GOT3 (cell line): Measurements from ENCODE around the gene TRPM2.

Experiments
- DNase-seq: peaks from one replicate; lab custom pipeline; 2025; ENCODE audit warnings: mixed read lengths; lab: John Stamatoyannopoulos, UW

TRPM2 gene

DNA sequence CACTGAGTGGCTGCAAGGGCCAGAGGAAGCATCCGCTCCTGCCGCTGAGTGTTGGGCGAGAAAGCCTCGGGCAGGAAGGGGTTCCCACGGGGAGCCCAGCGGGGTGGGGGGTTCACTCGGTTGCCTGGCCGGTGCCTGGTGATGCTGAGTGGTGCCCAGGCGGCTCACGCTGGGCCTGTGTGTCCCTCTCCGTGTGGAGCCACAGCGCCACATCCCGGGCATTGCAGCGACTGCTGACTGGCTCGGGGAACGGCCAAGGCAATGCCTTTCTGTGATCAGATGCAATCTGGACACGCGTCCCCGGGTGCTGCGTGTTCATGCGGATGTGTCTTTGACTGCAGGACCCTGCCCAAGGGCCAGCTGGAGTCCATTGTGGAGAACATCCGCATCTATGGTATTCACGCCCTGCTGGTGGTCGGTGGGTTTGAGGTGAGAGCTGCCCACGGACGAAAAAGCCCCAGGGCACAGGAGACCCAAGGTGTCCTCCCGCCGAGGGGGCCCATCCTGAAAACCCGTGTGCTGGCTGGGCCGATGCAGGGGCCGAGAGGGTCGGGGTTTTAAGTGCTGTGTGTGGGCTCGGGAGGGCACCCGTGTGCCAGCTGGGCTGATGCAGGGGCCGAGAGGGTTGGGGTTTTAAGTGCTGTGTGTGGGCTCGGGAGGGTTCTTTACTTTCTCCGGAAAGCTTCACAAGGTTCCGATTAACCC, 30.6 kb upstream of the TRPM2 start:
- no peak for DNase-seq

DNA sequence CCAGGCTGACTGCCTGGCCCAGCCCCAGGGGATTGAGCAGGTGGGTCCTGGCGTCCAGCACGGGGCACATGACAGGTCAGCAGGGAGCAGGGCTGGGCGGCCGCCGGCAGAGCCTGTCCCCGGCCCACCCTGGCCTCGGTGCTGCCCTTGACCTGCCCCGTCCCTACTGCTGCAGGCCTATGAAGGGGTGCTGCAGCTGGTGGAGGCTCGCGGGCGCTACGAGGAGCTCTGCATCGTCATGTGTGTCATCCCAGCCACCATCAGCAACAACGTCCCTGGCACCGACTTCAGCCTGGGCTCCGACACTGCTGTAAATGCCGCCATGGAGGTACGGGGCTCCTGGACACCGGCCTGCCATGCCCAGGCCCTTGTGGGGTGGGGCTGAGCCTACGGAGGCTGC, 29.8 kb upstream of the TRPM2 start:
- DNase-seq, result no peak

DNA sequence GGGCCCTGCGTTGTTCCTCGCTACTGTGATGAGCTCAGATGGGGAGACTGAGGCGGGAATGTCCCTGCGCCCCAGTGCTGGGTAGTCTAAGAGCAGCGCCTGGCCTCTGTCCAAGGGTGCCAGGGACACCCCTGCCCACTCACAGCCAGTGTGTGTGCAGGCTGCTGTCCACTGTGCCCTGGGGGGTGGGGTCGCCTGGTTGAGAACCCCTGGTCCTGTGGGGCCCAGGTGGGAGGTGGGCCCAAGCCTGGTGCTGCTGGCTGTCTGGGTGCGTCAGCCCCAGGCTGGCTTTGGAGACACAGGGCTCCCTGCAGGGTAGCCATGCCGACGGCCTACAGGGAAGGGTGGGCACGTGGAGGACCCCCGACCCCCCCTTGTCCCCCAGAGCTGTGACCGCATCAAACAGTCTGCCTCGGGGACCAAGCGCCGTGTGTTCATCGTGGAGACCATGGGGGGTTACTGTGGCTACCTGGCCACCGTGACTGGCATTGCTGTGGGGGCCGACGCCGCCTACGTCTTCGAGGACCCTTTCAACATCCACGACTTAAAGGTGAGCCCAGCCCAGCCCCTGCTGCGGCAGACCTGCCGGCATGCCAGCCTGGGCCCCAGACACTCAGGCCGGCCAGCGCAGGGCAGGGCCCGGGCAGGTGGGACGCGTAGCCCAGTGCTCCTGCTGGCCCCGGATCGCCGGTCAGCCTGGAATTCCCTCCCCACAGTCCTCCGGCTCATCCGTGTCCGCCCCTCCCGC, 29.1 kb upstream of the TRPM2 start:
- DNase-seq, result no peak

DNA sequence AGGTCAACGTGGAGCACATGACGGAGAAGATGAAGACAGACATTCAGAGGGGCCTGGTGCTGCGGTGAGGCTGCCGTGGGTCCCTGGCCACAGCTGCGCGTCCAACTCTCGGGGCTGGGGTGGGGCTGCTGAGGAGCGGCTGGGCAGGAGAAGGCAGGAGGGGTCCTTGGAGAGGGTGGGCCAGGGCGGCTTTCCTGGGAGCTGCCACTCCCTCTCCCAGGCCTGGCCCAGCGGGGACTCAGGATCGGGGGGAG, 28.6 kb upstream of the TRPM2 start:
- DNase-seq, result no peak

DNA sequence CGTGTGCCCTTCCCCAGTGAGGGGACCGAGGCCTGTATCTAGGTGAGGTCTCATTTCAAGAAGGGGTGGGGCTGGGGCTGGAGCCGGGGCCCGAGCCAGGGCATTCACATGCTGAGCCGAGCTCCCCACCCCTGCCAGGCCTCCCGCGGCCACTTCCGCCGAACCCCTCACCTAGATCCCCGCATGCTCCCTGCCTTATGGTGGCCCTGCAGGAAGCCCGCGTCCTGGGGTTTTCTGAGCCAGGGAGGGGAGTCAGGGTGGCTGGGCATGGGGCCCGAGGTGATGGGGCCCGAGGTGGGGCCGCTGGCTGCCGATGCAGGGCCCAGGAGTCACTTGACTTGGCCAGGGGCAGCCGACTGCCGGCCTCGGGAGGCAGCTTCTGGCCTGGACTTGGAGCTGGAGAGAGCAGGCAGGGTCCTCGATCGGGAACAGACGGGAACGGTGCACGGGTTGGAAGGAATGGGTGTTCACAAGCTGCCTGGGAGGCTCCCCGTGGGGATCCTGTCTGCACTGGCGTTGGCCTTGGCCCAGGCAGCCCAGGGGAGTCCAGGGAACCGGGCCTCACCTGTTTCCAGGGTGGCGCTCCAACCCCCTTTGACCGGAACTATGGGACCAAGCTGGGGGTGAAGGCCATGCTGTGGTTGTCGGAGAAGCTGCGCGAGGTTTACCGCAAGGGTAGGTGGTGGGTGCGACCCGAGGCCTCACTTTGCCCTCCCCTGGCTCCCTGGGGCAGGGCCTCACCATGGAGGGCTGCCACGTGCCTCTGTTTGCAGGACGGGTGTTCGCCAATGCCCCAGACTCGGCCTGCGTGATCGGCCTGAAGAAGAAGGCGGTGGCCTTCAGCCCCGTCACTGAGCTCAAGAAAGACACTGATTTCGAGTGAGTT, 27.8 kb upstream of the TRPM2 start:
- no peak for DNase-seq

DNA sequence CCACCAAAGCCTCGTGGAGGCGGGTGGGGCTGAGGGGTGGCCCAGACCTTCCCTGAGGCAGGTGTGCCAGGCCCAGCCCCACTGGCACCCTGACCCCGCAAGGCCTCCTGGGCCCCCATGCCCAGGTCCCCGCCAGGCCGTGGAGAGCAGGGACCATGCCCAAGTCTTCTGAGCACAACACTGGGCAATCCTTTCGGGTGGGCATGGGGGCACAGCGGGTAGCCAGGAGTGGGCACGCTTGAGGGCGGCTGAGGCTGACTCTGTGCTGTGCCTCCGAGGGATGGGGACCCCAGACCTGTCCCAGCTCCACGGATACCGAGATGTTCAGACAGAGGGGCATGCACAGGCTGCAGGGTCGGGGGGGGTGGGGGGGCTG, 27.2 kb upstream of the TRPM2 start:
- no peak for DNase-seq

DNA sequence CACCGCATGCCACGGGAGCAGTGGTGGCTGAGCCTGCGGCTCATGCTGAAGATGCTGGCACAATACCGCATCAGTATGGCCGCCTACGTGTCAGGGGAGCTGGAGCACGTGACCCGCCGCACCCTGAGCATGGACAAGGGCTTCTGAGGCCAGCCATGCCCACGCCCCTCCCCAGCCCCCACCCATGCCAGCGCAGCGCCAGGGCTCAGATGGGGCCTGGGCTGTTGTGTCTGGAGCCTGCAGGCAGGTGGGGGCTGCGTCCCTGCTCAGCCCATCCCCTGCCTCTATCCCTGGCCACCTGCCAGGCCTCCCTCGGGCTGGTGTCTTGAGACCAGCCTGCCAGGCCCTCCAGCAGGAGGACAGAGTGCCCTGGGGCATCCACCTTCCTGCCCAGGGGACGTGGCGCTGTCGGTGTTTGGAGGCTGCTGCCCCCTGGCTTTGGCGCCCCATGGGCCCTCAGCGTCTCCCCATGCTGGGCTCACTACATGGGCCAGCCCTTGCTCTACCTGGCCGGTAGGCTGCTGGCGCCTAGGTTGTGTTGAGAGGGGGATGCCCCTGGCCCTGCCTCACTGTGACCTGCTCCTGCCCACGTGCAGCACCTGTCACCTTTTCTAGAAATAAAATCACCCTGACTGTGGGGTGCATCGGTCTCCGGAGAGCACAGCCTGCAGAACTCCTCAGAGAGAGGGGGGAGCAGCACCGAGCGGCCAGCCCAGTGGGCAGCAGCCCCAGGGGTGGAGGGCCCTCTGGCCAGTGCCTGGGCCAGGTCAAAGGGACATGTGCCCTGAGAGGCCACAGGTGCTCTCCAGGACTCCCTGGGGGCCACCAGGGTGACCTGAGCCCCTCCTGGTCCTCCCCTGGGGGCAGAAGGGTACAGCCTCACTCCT, 26.5 kb upstream of the TRPM2 start:
- no peak for DNase-seq

DNA sequence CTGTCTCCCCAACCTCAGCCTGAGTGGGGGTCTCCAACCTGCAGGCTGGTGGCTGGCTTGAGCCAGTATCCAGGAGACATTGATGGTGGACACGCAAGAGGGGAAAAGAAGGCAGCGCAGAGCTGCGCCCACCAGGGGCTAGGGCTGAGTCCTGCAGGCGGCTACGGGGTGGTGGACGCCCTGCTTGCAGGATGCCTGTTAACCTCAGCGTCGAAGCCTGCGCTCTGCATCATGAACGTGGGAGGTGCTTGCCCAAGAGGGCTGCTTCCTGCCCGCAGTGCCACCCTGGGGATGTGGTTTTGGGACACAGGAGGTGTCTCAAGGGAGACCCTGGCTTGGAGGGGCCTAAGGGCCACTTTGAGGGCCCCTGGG, 25.8 kb upstream of the TRPM2 start:
- no peak for DNase-seq

DNA sequence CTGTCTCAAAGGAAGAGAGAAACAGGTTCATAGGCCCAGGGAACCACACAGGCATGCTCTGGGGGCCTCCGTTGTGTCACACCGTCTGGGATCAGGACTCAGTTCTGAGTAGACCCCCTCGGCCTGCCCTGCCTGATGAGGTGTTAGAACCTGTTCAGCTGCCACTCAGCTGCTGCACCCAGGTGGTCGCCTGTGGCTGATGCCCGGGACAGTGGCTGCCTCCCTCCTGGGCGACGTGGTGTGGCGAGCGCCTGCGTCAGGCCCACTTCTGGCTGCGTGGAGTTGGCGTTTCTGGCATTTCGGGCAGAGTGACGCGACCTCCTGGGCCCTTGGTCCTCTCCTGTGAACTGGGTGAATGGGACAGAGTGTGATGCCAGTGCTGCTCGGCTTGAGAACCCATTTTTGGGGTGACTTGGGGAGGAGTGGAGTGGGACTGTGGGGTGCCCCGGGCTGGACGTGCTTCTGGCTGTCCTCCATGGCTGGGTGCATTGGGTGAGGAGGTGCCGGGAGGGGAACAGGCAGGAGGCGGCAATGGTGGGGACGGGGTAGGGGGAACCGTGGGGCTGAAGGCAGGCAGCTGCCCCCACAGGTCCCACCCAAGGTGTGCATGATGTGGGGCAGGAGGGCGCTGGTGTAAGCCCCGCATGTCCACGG, 25.1 kb upstream of the TRPM2 start:
- DNase-seq, result no peak

DNA sequence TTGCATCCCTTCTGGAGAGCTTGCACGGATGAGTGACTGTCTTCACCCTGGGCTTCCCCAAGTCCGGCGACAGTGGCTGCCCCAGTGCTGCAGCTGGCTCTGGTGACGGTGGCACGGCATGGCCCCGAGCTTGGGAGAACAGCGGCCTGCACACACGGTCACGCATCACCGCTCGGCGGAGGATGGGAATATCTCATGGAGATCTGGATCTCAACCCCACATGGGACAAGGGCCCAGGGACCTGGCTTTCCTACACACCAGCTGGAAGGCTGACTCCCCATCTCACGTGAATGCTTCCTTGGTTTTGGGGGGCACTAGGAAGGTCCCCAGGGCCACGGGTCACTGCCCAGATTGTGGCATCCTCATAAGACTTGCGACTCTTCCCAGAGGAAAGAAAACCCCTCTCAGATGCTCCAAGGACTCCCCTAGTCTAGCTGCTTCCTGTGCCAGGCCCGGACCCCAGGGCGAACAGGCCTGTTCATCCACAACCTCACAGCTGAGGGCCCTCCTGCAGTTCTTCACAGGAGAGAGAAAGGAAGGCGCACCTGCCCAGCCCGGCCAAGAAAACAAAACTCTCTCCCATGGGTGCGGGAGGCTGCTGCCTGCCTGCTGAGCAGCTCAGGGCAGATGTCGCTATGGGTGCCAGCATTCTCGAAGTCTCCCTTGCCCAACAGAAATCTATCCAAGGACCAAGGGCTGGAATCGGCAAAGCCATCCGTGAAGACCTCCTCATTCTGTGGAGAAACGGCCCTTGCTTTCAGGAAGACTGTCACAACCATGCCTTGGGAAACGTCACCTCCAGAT, 24.1 kb upstream of the TRPM2 start:
- DNase-seq, result no peak

DNA sequence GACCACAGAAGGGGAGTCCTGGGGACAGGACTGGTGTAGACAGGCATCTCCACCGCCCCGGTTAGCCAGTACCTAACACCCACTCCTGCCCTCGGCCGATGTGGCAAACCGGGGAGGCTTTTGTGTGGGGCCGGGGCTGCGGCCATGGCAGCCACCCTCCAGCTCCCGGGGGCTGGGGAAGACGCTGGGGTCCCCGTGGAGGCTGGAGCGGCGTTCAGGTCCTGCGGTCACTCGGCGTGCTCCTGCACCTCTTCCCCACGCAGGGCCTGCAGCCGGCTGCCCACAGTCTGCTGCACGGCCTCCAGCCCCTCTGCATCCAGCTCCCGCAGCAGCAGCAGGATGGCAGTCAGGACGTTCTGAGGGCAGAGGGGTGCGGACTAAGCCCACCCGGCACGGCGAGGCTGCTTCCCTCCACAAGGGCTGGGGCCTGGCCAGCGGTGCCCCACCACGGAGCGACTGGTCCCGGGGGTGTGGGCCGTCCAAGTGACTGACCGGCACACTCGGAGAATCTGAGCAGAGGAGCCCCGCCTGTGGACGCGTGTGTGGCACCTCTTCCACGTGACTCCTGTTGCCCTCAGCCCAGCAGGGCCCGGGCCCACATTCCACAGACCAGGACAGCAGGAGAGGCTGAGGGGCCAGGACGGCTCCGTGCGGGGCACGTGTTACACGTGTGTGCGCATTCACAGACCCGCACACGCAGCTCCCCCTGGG, 23.3 kb upstream of the TRPM2 start:
- no peak for DNase-seq

DNA sequence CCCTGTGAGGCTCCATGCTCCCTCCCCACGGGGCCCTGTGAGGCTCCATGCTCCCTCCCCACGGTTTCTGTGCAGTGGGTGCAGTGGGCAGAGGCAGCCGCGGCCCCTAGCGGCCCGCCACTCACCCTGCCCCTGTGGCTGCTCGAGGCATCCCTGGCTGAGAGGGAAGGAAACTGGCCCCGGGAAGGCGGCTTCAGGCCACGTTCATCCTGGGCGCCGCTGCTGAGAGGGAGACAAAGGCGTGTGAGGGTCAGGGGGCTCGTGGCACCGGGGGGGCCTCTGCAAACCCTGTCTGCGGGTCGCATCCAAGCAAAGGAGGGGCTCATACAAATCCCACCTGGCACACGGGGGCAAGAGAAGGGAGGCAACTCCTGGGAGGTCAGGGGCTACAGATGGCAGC, 22.7 kb upstream of the TRPM2 start:
- DNase-seq, result no peak

DNA sequence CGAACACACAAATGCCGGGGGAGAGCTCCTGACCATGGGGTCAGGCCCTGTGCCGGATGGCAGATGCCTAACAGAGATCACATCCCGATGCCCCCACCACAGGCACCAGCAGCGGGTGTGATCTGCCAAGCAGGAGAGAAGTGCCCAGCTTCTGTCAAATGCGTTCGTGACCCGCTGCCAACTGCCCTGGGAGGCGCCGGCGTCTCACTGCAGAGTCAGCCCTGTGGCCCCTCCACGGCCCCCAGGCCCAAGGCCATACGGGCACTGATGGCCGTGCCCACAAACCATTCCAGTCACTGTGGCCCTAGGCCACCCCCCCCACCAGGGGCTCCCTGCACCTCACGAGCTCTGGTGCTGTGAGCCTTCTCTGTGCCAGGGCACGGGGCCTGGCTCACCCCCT, 22.2 kb upstream of the TRPM2 start:
- no peak for DNase-seq

DNA sequence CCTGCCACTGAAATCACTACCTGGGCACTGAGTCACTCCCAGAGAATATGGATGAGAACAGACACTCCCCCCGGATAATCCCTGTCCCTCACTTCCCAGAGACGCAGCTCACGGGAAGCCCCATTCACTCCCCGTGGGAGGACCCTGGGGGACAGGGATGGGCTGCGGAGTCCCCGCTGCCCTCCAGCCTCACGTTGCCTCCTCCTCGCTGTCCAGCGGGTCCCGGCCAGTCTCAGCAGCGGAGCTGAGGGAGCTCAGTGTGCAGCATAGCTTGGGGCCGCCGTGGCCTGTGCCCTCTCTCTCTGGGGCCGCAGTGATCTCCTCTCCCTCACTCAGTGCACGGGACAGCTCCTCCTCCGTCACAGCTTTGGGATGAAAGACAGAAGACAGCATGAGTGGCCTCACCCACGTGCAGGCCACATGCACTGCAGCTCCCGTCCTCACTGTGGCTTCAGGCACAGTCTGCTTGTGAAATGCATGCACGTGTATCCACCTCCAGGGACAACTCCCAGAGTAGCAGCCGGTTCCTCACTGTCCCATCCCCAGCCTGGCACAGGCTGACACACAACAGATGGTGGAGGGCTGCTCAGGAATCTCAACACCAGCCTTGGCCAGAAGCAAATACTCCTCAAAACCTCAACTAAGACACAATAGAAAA, 21.6 kb upstream of the TRPM2 start:
- no peak for DNase-seq

DNA sequence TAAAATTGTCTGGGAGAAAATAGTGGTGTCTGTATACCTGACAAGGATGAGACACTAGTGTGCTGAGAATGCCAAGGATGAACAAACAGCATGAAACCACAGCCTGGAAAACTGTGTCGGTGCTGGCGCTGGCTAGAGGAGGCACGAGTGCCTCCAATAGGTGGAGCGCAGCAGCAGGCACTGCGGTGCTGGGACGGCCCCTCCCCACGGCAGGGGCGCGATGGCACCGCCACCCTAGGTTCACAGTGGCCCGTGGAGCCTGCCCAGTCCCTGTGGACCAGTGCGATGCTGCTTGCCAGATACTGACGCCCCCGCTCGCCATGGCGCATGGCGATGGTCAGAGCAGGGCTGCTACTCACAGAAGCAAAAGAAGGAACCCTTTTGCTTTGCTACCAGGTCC, 21.0 kb upstream of the TRPM2 start:
- DNase-seq, result no peak

DNA sequence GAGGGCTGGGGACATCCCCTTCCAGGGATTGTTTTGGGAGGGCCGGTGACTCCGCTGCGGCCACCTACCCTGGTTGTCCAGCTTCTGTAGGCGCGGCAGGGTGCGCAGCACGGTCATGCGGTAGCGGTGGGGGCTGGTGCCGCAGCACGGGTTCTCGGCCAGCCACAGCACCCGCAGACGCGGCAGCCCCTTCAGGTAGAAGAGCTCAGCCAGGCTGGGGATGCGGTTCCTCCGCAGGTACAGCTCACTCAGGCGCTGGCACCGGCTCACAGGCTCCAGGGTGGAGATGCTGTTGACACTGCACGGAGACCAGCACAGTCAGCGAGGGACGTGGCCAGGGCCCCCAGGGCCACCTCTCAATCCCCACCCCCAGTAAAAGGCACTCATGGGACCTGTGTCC, 20.5 kb upstream of the TRPM2 start:
- DNase-seq, result no peak

DNA sequence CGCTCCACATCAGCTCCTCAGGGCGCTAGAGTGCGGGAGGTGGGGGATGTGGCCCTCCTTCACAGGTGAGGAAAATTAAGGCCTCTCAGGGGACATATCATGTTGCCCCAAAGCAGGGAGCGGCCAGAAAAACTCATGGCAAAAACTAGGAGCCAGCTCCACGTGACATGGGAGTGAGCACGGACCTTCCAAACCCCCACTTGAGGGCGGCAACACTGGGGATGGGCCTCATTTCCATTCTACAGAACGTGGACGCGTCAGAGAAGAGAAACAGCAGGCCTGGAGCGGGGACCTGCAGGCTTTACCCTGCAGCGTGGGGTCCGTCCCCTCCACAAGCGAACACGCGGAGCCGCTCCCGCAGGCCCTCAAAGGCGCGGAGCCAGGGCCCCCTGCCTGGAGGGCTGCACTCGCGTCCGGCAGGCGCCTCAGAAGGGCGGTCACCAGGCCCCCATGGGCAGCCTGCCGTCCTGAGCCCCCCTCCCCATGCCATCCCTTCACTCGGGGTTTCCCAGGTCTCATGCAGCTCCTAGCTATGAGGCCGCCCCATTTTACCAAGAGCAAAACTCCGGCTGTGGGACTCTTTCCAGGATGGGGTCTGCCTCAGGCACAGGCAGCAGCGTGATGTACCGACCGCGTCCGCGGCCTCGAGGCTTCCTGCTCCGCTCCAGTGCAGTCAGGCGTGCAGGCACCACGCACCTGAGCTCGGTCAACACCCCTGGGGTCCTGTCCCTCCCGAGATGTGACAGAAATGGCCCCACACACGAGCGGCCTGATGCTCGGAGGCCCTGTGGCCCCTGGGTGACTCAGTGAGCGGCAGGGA, 19.7 kb upstream of the TRPM2 start:
- no peak for DNase-seq

DNA sequence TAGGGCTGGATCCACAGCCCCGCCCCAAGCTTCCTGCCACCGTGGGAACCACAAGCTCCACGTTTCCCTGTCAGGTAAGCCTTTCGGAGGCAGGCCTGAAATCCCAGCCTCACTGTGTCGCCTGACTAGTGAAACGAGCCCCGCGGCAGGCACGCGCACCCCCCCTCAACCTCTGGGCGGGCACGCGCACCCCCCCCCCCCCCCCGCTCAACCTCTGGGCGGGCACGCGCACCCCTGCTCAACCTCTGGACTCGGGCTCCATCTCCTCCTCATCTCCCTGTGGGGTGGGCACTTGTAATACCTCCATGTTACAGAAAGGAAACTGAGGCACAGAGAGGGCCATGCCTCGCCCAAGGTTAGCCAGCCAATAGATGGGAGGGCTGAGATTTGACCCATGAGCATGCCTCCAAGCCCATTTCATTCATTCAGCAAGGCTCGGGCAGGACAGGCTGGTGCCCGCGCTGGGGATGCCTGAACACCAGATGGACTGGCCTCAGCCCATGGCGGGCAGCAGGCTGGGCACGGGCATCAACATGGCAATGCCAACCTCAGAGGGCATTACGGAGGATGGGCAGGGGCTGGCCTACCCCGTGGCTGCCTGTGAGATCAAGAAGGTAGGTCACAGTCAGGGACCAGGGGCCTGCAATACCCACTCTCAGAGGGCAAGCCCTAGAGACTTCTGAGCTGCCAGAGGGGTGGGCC, 18.9 kb upstream of the TRPM2 start:
- DNase-seq, result no peak
